ENCODE data around the gene ADORA1. TPM values are rescaled to one million over a fixed set of nuclear protein-coding genes. Genes with fewer than 3 reads are reported as not detected.

The ADORA1 gene
- polyA plus RNA-seq, 1 of the 3 experiments (the other 2 are of a cell fraction), result 4.8 TPM

DNA sequence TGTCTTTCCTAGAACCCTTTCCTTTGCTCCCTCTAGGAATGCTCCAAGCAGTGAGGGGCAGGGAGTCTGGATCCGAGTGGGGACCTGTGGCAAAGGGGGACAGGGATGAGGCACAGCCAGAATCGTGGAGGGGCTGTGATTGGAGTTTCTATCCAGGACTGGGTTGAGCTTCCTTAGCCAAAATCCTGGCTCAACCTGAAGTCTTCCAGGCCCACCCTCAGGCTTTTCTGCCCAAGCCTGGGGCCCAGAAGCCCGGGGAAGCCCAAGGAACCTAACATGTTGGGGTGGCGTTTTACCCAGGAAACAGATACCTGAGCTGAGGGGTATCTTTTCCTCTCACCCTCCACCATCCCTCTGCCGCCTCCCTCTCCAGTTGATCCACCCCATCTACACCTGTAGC is 47.1 kb upstream of the ADORA1 start:
- no peaks in the 10 kb centered on the region for H4K20me1 ChIP-seq (ENCODE audit: insufficient read depth)
- H3K79me2 ChIP-seq (ENCODE audit: insufficient read depth), result no peaks in the 10 kb centered on the region
- H3F3A ChIP-seq (replicated peaks; ENCODE audit: insufficient read depth), result no peaks in the 10 kb centered on the region
- H3K27me3 ChIP-seq (ENCODE audit: insufficient read depth), result no peaks in the 10 kb centered on the region
- no peak overlapping the region for H3K4me3 ChIP-seq (ENCODE audit: low read depth in 2 of 2, low read length in 1 of 2)
- no peak overlapping the region for H3K9ac ChIP-seq
- TF ChIP-seq EZH2phosphoT487 (IDR thresholded peaks at IDR 0.05; ENCODE audit: borderline replicate concordance, low read depth) (no peak), CHD2 (IDR thresholded peaks at IDR 0.05; ENCODE audit: low read length, partially characterized antibody) (no peak), SIN3A (IDR thresholded peaks at IDR 0.05; ENCODE audit: borderline replicate concordance, low read depth, low read length) (no peak), MXI1 (IDR thresholded peaks at IDR 0.05; ENCODE audit: low read depth, low read length) (no peak), FOXJ3 (CRISPR knock-in tag; IDR thresholded peaks at IDR 0.05) (no peak), RFX5 (IDR thresholded peaks at IDR 0.05; ENCODE audit: low read length) (no peak), SMC3 (IDR thresholded peaks at IDR 0.05; ENCODE audit: low read depth, low read length) (no peak), RXRA (IDR thresholded peaks at IDR 0.05; ENCODE audit: borderline replicate concordance, low read depth) (no peak), RAD21 (IDR thresholded peaks at IDR 0.05; ENCODE audit: low read length) (no peak), YY1 (IDR thresholded peaks at IDR 0.05; ENCODE audit: low read depth) (no peak), MEF2A (IDR thresholded peaks at IDR 0.05; ENCODE audit: borderline replicate concordance, low read depth) (no peak)
- TF ChIP-seq, protein P1, sequence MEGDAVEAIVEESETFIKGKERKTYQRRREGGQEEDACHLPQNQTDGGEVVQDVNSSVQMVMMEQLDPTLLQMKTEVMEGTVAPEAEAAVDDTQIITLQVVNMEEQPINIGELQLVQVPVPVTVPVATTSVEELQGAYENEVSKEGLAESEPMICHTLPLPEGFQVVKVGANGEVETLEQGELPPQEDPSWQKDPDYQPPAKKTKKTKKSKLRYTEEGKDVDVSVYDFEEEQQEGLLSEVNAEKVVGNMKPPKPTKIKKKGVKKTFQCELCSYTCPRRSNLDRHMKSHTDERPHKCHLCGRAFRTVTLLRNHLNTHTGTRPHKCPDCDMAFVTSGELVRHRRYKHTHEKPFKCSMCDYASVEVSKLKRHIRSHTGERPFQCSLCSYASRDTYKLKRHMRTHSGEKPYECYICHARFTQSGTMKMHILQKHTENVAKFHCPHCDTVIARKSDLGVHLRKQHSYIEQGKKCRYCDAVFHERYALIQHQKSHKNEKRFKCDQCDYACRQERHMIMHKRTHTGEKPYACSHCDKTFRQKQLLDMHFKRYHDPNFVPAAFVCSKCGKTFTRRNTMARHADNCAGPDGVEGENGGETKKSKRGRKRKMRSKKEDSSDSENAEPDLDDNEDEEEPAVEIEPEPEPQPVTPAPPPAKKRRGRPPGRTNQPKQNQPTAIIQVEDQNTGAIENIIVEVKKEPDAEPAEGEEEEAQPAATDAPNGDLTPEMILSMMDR (IDR thresholded peaks at IDR 0.05), result no peak
- TF ChIP-seq, protein P2, sequence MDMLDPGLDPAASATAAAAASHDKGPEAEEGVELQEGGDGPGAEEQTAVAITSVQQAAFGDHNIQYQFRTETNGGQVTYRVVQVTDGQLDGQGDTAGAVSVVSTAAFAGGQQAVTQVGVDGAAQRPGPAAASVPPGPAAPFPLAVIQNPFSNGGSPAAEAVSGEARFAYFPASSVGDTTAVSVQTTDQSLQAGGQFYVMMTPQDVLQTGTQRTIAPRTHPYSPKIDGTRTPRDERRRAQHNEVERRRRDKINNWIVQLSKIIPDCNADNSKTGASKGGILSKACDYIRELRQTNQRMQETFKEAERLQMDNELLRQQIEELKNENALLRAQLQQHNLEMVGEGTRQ (IDR thresholded peaks at IDR 0.05; ENCODE audit: borderline replicate concordance, low read depth, low read length), result no peak
- TF ChIP-seq, protein P3, sequence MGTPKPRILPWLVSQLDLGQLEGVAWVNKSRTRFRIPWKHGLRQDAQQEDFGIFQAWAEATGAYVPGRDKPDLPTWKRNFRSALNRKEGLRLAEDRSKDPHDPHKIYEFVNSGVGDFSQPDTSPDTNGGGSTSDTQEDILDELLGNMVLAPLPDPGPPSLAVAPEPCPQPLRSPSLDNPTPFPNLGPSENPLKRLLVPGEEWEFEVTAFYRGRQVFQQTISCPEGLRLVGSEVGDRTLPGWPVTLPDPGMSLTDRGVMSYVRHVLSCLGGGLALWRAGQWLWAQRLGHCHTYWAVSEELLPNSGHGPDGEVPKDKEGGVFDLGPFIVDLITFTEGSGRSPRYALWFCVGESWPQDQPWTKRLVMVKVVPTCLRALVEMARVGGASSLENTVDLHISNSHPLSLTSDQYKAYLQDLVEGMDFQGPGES (IDR thresholded peaks at IDR 0.05; ENCODE audit: low read depth, low read length), result no peak
- no peak overlapping the region for H3K27ac ChIP-seq (ENCODE audit: low read depth in 2 of 2, low read length in 1 of 2)
- no peaks in the 10 kb centered on the region for H3K9me3 ChIP-seq
- DNase-seq, result no peak
- no peaks in the 10 kb centered on the region for H3K36me3 ChIP-seq (replicated peaks in 1 of 2; ENCODE audit: control insufficient read depth in 1 of 2, insufficient read depth in 2 of 2, low read length in 1 of 2)
- H3K9me2 ChIP-seq, result no peaks in the 10 kb centered on the region
- WGBS (ENCODE audit: low lambda C conversion rate), result 35% methylated on average over 4 of the region's 5 CpGs
- no peak overlapping the region for H2AFZ ChIP-seq (ENCODE audit: low read depth)
- ChIA-PET CTCF (interaction anchor here (0.9 to 1.0 kb wide), 2 partner anchors 41 to 136 kb away, joined by 3 read pairs; no protein-coding TSS in a partner anchor), POLR2A (no interaction called here)
- no peak overlapping the region for H3K4me2 ChIP-seq
- no peaks in the 10 kb centered on the region for H3K4me1 ChIP-seq (ENCODE audit: control insufficient read depth in 1 of 2, insufficient read depth in 2 of 2, low read depth in 1 of 2, low read length in 1 of 2)

Measured in SK-N-SH (cell line).